Measurements from ENCODE around the gene ADAD2. TPM values are rescaled to one million over a fixed set of nuclear protein-coding genes. Genes with fewer than 3 reads are reported as not detected.

Gene ADAD2
- total RNA-seq, 1 experiment from 2014 or later = not detected

DNA sequence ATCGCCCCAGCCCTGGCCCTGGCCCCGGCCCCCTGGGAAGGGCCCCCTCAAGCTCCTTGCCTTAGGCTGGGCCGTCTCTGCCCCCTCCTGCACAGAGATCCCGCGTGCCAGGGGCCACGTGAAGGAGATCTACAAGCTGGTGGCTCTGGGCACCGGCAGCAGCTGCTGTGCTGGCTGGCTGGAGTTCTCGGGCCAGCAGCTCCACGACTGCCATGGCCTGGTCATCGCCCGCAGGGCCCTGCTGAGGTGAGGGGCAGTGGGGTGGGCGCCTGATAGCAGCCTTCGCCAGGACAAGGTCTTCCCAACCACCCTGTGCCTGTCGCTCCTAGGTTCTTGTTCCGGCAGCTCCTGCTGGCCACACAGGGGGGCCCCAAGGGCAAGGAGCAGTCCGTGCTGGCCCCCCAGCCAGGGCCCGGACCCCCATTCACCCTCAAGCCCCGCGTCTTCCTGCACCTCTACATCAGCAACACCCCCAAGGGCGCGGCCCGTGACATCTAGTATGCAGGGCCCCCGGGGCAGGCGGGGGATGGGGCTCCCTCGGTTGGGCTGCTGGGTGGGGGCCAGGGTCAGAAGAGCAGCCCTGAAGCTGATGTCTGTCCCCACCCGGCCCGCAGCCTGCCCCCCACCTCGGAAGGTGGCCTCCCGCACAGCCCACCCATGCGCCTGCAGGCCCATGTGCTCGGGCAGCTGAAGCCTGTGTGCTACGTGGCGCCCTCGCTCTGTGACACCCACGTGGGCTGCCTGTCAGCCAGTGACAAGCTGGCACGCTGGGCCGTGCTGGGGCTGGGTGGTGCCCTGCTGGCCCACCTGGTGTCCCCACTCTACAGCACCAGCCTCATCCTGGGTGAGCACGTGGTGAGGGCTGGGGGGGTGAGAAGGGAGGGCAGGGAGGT lies 4.5 kb downstream of the ADAD2 start:
- no TSS peak for BruUV-seq (replicated peaks)
- TF ChIP-seq EZH2 (IDR thresholded peaks at IDR 0.05; ENCODE audit: low read depth) = no peak
- TF ChIP-seq, protein P1, sequence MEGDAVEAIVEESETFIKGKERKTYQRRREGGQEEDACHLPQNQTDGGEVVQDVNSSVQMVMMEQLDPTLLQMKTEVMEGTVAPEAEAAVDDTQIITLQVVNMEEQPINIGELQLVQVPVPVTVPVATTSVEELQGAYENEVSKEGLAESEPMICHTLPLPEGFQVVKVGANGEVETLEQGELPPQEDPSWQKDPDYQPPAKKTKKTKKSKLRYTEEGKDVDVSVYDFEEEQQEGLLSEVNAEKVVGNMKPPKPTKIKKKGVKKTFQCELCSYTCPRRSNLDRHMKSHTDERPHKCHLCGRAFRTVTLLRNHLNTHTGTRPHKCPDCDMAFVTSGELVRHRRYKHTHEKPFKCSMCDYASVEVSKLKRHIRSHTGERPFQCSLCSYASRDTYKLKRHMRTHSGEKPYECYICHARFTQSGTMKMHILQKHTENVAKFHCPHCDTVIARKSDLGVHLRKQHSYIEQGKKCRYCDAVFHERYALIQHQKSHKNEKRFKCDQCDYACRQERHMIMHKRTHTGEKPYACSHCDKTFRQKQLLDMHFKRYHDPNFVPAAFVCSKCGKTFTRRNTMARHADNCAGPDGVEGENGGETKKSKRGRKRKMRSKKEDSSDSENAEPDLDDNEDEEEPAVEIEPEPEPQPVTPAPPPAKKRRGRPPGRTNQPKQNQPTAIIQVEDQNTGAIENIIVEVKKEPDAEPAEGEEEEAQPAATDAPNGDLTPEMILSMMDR (conservative IDR thresholded peaks at IDR 0.05) = no peak
- Histone ChIP-seq H3K79me2 (ENCODE audit: low read depth) (no peaks in the 10 kb centered on the region), H3K4me1 (replicated peaks; ENCODE audit: insufficient read depth) (no peaks in the 10 kb centered on the region), H3K27me3 (ENCODE audit: insufficient read depth, low read depth) (no peaks in the 10 kb centered on the region), H3K4me2 (no peak overlapping the region), H3K4me3 (no peak overlapping the region), H4K20me1 (ENCODE audit: insufficient read depth) (no peaks in the 10 kb centered on the region), H3K36me3 (ENCODE audit: low read depth) (no peaks in the 10 kb centered on the region), H2AFZ (no peak overlapping the region), H3K9me2 (ENCODE audit: insufficient read depth) (no peaks in the 10 kb centered on the region), H3F3A (ENCODE audit: insufficient read depth, low read depth) (no peaks in the 10 kb centered on the region), H3K9me3 (ENCODE audit: insufficient read depth, low read depth) (no peaks in the 10 kb centered on the region), H3K27ac (no peak overlapping the region)
- no peak for DNase-seq
- ChIA-PET POLR2A (ENCODE audit: unreplicated experiment) (no interaction called here), CTCF (no interaction called here)
- intact Hi-C loops (cut with micrococcal nuclease; ENCODE audit: unreplicated experiment) = no loop called here

DNA sequence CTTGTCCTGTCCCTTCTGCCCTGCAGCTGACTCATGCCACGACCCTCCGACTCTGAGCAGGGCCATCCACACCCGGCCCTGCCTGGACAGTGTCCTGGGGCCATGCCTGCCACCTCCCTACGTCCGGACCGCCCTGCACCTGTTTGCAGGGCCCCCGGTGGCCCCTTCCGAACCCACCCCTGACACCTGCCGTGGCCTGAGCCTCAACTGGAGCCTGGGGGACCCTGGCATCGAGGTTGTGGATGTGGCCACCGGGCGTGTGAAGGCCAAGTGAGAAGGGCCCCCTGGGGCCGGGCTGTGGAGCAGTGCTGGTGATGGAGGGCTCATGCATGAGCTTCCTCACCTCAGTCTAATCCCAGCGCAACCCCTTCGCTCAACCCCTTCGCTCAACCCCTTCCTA lies 5.1 kb downstream of the ADAD2 start:
- Histone ChIP-seq H3K36me3 (ENCODE audit: low read depth) (no peaks in the 10 kb centered on the region), H2AFZ (no peak overlapping the region), H3K4me1 (replicated peaks; ENCODE audit: insufficient read depth) (no peaks in the 10 kb centered on the region), H3K27ac (no peak overlapping the region), H3K79me2 (ENCODE audit: low read depth) (no peaks in the 10 kb centered on the region), H3K9me3 (ENCODE audit: insufficient read depth, low read depth) (no peaks in the 10 kb centered on the region), H3K4me2 (no peak overlapping the region), H3F3A (ENCODE audit: insufficient read depth, low read depth) (no peaks in the 10 kb centered on the region), H4K20me1 (ENCODE audit: insufficient read depth) (no peaks in the 10 kb centered on the region), H3K27me3 (ENCODE audit: insufficient read depth, low read depth) (no peaks in the 10 kb centered on the region), H3K4me3 (no peak overlapping the region), H3K9me2 (ENCODE audit: insufficient read depth) (no peaks in the 10 kb centered on the region)
- DNase-seq = no peak
- TF ChIP-seq EZH2 (IDR thresholded peaks at IDR 0.05; ENCODE audit: low read depth) = no peak
- TF ChIP-seq, protein P1 (conservative IDR thresholded peaks at IDR 0.05) = no peak
- intact Hi-C loops (cut with micrococcal nuclease; ENCODE audit: unreplicated experiment) = no loop called here
- POLR2A ChIA-PET (ENCODE audit: unreplicated experiment) = no interaction called here
- no TSS peak for BruUV-seq (replicated peaks)
- CTCF ChIA-PET = no interaction called here

DNA sequence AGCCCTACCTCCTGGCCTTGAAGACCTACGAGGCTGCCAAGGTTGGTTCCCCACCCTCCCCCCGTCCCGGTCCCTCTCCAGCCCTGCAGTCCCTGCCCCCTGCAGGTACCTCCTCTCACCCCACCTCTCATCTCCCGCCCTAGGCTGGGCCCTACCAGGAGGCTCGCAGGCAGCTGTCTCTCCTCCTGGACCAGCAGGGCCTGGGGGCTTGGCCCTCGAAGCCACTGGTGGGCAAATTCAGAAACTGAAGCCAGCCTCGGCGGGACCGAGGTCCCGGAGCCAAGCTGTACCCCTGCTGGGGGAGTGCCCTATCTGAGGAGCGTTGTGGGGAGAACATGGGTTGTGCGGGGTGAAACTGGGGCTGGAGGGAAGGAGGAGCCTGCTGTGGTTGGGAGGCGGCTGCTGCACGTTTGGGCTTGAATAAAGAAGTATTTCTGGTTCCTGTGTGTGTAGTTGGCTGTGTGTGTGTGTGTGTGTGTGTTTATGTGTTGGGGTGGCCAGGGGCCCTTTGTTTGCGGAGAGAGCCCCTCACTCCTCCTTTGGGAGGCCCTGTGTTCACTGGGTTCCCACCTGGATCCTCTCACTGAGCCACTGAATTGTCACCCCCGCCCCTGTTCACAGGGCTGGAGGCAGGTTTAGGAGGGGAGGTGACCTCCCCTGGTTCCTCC lies 5.9 kb downstream of the ADAD2 start:
- Histone ChIP-seq H3K4me3 (no peak overlapping the region), H3K79me2 (ENCODE audit: low read depth) (no peaks in the 10 kb centered on the region), H3K4me2 (no peak overlapping the region), H3K9me3 (ENCODE audit: insufficient read depth, low read depth) (no peaks in the 10 kb centered on the region), H2AFZ (no peak overlapping the region), H3F3A (ENCODE audit: insufficient read depth, low read depth) (no peaks in the 10 kb centered on the region), H4K20me1 (ENCODE audit: insufficient read depth) (no peaks in the 10 kb centered on the region), H3K27me3 (ENCODE audit: insufficient read depth, low read depth) (no peaks in the 10 kb centered on the region), H3K4me1 (replicated peaks; ENCODE audit: insufficient read depth) (no peaks in the 10 kb centered on the region), H3K9me2 (ENCODE audit: insufficient read depth) (no peaks in the 10 kb centered on the region), H3K36me3 (ENCODE audit: low read depth) (no peaks in the 10 kb centered on the region), H3K27ac (no peak overlapping the region)
- POLR2A ChIA-PET (ENCODE audit: unreplicated experiment) = no interaction called here
- DNase-seq = no peak
- CTCF ChIA-PET = no interaction called here
- TF ChIP-seq, protein P1 (conservative IDR thresholded peaks at IDR 0.05) = no peak
- no peak for TF ChIP-seq EZH2 (IDR thresholded peaks at IDR 0.05; ENCODE audit: low read depth)
- BruUV-seq (replicated peaks) = no TSS peak
- intact Hi-C loops (cut with micrococcal nuclease; ENCODE audit: unreplicated experiment) = no loop called here
